Keratinocyte (primary cell): ENCODE measurements around the gene ZNF486.

Source experiments
- EZH2 ChIP-seq: IDR thresholded peaks from one replicate; pipeline ENCODE4 v1.6.1; 2012; ENCODE audit warnings: inconsistent platforms, mild to moderate bottlenecking, low read length, moderate library complexity
- TF ChIP-seq, protein P1 (sequence below), 3 experiments: IDR thresholded peaks in 1 of 3; conservative IDR thresholded peaks in 1 of 3; optimal IDR thresholded peaks in 1 of 3; 2 replicates in 2 of 3; 3 replicates in 1 of 3; pipeline versions ENCODE3 to v1.5.1; 2011; ENCODE audit warnings: low read length in 3 of 3, mild to moderate bottlenecking in 3 of 3, moderate library complexity in 2 of 3, control low read depth in 1 of 3, inconsistent platforms in 1 of 3; ENCODE audit not compliant: insufficient read depth in 2 of 3; ENCODE audit errors: extremely low read depth in 1 of 3

DNA sequence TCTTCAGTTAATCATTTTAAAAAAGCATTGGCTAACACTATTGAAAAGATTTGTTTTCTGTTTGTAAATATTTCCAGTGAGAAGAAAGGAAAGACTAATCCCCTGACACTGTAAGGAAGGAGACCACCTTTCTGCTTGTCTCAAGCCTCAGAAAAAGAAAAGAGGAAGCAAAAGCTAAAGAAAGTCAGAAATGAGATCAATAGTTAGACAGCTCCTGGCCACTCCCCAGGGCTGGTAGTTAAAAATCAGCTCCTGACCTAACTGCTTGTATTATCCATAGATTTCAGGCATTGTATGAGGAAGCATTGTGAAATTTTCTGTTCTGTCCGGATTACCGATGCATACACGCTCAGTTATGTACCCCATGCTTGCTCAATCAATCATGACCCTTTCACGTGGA is 76.6 kb downstream of the ZNF486 start:
- TF ChIP-seq, protein P1, sequence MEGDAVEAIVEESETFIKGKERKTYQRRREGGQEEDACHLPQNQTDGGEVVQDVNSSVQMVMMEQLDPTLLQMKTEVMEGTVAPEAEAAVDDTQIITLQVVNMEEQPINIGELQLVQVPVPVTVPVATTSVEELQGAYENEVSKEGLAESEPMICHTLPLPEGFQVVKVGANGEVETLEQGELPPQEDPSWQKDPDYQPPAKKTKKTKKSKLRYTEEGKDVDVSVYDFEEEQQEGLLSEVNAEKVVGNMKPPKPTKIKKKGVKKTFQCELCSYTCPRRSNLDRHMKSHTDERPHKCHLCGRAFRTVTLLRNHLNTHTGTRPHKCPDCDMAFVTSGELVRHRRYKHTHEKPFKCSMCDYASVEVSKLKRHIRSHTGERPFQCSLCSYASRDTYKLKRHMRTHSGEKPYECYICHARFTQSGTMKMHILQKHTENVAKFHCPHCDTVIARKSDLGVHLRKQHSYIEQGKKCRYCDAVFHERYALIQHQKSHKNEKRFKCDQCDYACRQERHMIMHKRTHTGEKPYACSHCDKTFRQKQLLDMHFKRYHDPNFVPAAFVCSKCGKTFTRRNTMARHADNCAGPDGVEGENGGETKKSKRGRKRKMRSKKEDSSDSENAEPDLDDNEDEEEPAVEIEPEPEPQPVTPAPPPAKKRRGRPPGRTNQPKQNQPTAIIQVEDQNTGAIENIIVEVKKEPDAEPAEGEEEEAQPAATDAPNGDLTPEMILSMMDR (optimal IDR thresholded peaks at IDR 0.05 in 1 of 3, IDR thresholded peaks at IDR 0.05 in 1 of 3, conservative IDR thresholded peaks at IDR 0.05 in 1 of 3; ENCODE audit: extremely low read depth in 1 of 3, insufficient read depth in 2 of 3, low read length in 3 of 3): no peak
- TF ChIP-seq EZH2: no peak
